SKM-1 treated with dmso at 0.1 percent for 144 hours (cell line): Measurements from ENCODE around the gene HDAC1.
A peak's percentile ranks its signal among the peaks of the same experiment; 100 is the strongest.
"Not testable (repeated sequence)": the region's sequence is repeated elsewhere in the genome, so short reads cannot be mapped to it uniquely, and the experiment has no call there.

ENCODE experiments used
- DNase-seq: peaks from one replicate; lab custom pipeline; 2025; ENCODE audit not compliant: unreplicated experiment; lab: John Stamatoyannopoulos, UW

Gene HDAC1

GRCh38 chr1:32291708-32292538 is at the start of gene HDAC1:
HDAC1 (plus strand) TSS chr1:32292083; CDS start chr1:32292170, 87 bp downstream.
- DNase-seq = peak; percentile 95

GRCh38 chr1:32242341-32242851 is 49.5 kb upstream of the HDAC1 start:
- DNase-seq = peak; percentile 18

GRCh38 chr1:32246888-32247273 is 45.0 kb upstream of the HDAC1 start, which contains the start of gene FAM167B:
FAM167B (plus strand) TSS chr1:32247222; CDS start chr1:32247422, 200 bp downstream.
- DNase-seq = no peak

- DNase-seq = no peak
Observed at GRCh38 chr1:32247452-32247851, 44.4 kb upstream of the HDAC1 start.

- no peak for DNase-seq
Observed at GRCh38 chr1:32247983-32248889, 43.6 kb upstream of the HDAC1 start.

- peak; percentile 70 for DNase-seq
Observed at GRCh38 chr1:32249831-32250525, 41.9 kb upstream of the HDAC1 start.

GRCh38 chr1:32250893-32251716 is 40.8 kb upstream of the HDAC1 start, which contains the start of gene LCK:
LCK (plus strand) TSS chr1:32251265; CDS start chr1:32274330, 23,065 bp downstream.
- no peak for DNase-seq

- DNase-seq = no peak
Observed at GRCh38 chr1:32255072-32256071, 36.5 kb upstream of the HDAC1 start.

GRCh38 chr1:32256473-32257226 is 35.2 kb upstream of the HDAC1 start:
- DNase-seq = no peak

GRCh38 chr1:32257227-32257508 is 34.7 kb upstream of the HDAC1 start:
- no peak for DNase-seq

- not testable (repeated sequence) for DNase-seq
Observed at GRCh38 chr1:32263236-32263593, 28.7 kb upstream of the HDAC1 start.

- DNase-seq = no peak
Observed at GRCh38 chr1:32263744-32264143, 28.1 kb upstream of the HDAC1 start.

- DNase-seq = no peak
Observed at GRCh38 chr1:32265846-32266245, 26.0 kb upstream of the HDAC1 start.

GRCh38 chr1:32266921-32267591 is 24.8 kb upstream of the HDAC1 start:
- DNase-seq = no peak

GRCh38 chr1:32269744-32270143 is 22.1 kb upstream of the HDAC1 start:
- DNase-seq = no peak

- no peak for DNase-seq
Observed at GRCh38 chr1:32272557-32273390, 19.1 kb upstream of the HDAC1 start.
